ENCODE data around the gene RBL1.
"Not testable (repeated sequence)": the region's sequence is repeated elsewhere in the genome, so short reads cannot be mapped to it uniquely, and the experiment has no call there.

Gene RBL1

GRCh38 chr20:37075932-37076685, 19.7 kb downstream of the RBL1 start:
- no peak overlapping the region for H3K4me3 ChIP-seq (ENCODE audit: low read depth, low read length)

GRCh38 chr20:37072293-37073196, 23.3 kb downstream of the RBL1 start:
- no peak overlapping the region for H3K4me3 ChIP-seq (ENCODE audit: low read depth, low read length)

- H3K4me3 ChIP-seq (ENCODE audit: low read depth, low read length), result no peak overlapping the region
Observed at GRCh38 chr20:37071481-37071911, 24.3 kb downstream of the RBL1 start.

- H3K4me3 ChIP-seq (ENCODE audit: low read depth, low read length), result not testable (repeated sequence)
Observed at GRCh38 chr20:37069563-37069962, 26.2 kb downstream of the RBL1 start.

- no peak overlapping the region for H3K4me3 ChIP-seq (ENCODE audit: low read depth, low read length)
Observed at GRCh38 chr20:37066168-37066567, 29.6 kb downstream of the RBL1 start.

- no peak overlapping the region for H3K4me3 ChIP-seq (ENCODE audit: low read depth, low read length)
Observed at GRCh38 chr20:37055276-37055675, 40.5 kb downstream of the RBL1 start.

- no peak overlapping the region for H3K4me3 ChIP-seq (ENCODE audit: low read depth, low read length)
Observed at GRCh38 chr20:37053230-37053950, 42.4 kb downstream of the RBL1 start.

- H3K4me3 ChIP-seq (ENCODE audit: low read depth, low read length), result no peak overlapping the region
Observed at GRCh38 chr20:37042986-37043972, 52.5 kb downstream of the RBL1 start.

GRCh38 chr20:37039366-37039765, 56.4 kb downstream of the RBL1 start:
- not testable (repeated sequence) for H3K4me3 ChIP-seq (ENCODE audit: low read depth, low read length)

GRCh38 chr20:37032077-37032476, 63.7 kb downstream of the RBL1 start:
- no peak overlapping the region for H3K4me3 ChIP-seq (ENCODE audit: low read depth, low read length)

- no peak overlapping the region for H3K4me3 ChIP-seq (ENCODE audit: low read depth, low read length)
Observed at GRCh38 chr20:37020636-37021035, 75.2 kb downstream of the RBL1 start.

- not testable (repeated sequence) for H3K4me3 ChIP-seq (ENCODE audit: low read depth, low read length)
Observed at GRCh38 chr20:37012631-37013030, 83.2 kb downstream of the RBL1 start.

- not testable (repeated sequence) for H3K4me3 ChIP-seq (ENCODE audit: low read depth, low read length)
Observed at GRCh38 chr20:37011858-37012257, 83.9 kb downstream of the RBL1 start.

- no peak overlapping the region for H3K4me3 ChIP-seq (ENCODE audit: low read depth, low read length)
Observed at GRCh38 chr20:37011147-37011546, 84.7 kb downstream of the RBL1 start.

- no peak overlapping the region for H3K4me3 ChIP-seq (ENCODE audit: low read depth, low read length)
Observed at GRCh38 chr20:37007898-37008649, 87.7 kb downstream of the RBL1 start.

GRCh38 chr20:37005062-37005942, 90.5 kb downstream of the RBL1 start:
- not testable (repeated sequence) for H3K4me3 ChIP-seq (ENCODE audit: low read depth, low read length)

GRCh38 chr20:37001634-37002033, 94.2 kb downstream of the RBL1 start:
- not testable (repeated sequence) for H3K4me3 ChIP-seq (ENCODE audit: low read depth, low read length)

GRCh38 chr20:37000171-37000570, 95.6 kb downstream of the RBL1 start:
- H3K4me3 ChIP-seq (ENCODE audit: low read depth, low read length), result not testable (repeated sequence)

Data from iPS-11a (cell line).